NCI-H2171 treated with DMSO at 0.1 percent for 48 hours (cell line): ENCODE results near the gene GRB14.

Source experiments
- DNase-seq: peaks from one replicate; lab custom pipeline; 2025; lab: John Stamatoyannopoulos, UW

The GRB14 gene

DNA sequence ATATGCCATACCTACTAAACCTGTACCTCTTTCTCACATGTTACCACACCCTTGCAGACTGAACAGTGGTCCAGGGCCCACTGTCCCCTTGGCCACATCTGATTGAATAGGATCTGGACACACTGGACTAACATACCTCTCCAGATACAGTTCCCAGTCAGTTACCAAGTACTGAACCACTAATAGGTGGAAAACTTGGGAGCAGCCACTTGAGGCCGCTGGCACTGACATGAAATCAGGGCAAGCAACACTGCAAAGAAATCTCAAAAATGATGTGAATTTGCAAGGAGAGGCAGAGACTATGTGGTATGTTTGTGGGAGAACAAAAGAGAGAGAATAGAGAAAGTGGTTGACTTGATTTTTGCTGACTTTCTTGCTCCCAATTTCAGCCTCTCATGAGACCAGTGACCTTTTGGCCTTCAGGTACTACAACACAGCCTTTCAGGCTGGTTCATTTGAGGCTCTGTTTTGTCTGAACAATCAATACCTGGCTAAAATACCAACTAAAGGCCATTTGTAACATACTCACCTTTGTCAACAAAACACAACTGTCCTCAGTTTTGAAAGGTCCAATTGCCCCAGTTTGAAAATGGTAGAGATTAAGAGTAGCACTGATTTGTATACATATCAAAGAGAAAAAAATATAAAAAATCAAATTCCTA is 7.8 kb downstream of the GRB14 start:
- DNase-seq, result no peak

DNA sequence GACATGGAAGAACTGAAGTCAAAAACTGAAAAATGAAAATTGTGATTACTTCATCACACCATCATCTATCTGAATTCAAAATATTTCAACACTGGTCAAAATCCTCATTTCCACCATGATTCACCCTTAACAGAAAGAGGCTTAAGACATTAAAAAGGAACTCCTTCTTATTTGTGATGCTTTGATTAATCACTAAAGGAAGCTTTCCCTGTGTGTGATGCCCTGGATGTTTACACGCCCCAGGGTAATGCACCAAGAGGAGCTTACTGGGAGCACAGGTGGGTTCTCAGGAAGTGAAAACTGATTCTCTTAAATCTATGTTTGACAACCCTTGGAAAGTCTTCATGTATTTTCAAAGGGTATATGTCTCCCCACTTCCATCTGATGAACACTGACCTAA is 11.5 kb downstream of the GRB14 start:
- no peak for DNase-seq

DNA sequence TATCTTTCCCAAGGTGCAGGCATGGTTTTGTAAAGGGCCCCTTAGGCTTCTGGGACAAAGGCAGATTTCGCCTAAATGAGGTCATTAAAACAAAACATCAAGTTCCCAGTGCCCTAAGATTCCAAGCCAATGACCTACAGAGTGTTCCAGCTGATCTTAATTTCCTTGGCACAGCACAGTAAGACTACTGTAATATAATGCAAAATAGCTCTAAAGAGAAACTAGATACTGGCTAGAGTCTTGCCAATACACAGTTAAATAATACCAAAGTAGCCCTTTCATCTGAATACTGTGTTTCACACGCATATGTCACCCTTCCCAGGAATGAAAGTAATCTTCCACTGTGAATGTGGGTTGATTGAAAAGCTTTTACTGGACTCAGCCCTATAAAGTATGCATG is 14.7 kb downstream of the GRB14 start:
- DNase-seq, result no peak

DNA sequence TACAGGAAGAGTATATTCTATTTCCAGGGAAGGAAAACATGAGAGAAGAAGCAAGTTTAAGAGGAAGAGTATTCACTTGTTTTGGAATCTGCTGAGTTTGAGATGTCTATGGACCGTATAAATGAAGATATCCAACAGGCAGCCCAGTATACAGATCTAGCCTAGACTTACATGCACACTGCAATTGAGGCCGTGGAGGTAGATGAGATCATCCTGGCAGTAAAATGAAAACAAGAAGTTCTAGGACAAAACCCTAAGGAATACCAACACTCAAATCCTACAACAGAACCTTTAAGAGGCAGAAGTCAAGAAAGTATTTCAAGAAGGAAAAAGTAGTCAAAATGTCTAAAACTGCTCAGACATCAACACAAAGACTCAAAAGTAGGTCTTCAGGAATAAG is 16.0 kb downstream of the GRB14 start:
- no peak for DNase-seq

DNA sequence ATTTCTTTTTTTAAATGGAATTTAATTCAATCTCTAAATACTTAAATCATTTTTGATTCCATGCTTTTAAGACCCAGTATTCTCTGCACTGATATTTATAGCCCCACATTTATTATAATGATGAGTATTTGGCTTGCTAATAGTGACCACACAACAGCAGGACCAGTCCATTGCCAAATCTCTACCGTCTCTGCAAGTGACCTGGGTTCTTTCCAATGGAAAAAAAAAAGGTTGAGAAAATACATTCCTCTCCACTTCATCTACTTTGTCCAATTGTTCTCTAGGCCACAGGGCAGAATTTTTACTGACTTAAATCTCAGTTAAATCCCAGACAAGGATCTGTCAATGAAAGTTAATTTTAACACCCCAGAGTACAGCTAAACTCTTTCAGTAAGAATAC is 20.5 kb downstream of the GRB14 start:
- no peak for DNase-seq

DNA sequence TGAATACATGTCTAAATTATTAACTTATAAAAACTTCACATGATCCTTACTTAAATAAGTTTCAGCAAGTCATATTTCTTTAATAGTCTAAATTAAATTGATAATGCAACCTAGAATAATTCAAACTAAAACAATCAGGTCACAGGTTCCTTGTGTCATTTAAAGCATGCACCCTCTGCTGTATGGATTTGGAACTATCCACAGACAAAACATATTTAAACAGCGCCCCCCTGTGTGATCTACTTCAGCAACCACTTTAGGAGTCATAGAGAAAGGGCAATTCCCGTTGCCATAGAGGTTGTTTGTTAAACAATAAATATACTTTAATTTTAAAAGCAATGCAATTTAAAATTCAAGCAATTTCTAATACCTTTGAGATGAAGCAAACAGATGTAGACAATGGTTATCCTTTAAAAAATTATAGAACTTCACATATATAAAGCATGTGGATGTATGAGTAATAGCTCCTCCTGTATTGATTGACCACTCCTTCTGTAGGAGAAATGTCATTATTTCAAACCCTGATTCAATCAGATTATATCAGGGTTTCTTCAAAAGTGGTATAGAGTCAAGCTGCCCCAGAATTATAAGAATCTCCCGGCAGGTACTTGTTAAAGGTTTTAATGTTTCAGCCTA is 21.2 kb downstream of the GRB14 start:
- peak; percentile 71 for DNase-seq

DNA sequence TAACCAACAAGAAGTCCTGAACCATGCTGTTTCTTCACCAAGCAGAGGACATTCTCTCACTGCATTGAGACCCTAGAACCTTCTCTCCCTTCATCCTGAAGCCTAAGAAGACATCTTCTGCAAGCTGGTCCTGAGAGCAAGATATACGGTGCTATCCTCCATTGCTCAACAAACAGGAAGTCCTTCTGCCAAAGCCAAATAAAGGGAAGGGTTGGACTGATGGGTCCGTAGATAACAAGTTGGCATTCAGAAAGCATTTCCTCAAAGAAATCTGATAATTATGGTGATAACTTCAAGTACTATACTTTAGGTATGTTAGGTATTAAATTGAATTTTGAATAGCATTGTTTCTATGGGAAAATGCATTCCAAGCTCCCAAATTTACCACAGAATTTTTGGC is 23.3 kb downstream of the GRB14 start:
- DNase-seq, result no peak

DNA sequence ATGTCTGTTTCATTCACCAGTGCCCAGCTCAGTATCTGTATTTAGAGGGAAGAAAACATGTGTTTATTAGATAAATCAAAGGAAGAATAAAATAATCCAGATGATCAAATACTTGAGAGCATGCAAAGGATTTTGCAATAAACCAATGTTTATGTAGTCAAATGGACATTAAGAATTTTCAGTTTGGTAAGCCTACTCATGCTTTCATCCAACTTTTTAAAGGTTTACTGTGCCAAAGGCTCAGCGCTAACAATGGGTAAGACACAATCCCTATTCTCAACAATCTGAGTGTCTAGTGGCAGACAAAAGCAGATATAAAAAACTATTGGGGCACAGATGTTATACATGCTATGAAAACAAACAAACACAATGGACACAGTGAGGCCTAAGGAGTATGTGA is 26.3 kb downstream of the GRB14 start:
- DNase-seq, result no peak

DNA sequence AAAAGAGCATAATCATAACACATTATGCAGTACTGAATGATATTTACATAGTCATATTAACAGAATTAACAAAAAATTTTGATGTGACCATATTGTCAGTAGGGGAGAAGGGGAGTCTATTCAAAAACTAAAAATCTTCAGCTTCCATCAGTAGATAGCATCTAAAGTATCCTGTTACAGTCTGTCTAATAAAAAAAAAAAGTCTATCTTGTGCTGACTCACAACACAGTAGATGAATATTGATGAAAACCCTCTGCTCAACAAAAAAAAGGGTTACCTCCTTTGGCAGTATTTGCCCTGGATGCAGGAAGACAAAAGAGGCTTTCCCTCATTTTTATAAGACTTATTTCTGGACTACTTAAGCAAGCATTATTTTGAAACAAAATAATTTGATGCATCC is 27.3 kb downstream of the GRB14 start:
- peak; percentile 18 for DNase-seq

DNA sequence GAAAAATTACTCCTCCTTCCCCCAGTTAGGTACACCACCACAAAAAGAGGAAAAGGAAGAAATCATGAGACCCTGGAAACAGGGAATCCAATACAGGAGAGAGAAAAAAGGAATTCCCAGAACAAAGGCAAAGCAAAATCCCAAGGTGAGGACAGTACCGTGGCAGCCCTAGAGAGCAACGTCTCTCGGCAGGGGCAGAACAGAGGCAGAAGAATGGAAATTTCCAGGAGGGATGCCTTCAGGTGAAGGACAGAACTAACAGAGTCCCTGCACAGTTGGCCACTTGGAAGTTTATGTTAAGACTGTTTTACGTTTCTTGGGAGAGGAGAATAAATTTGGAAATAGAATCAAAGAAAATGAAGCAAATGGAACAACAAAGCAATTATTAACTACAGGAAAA is 27.7 kb downstream of the GRB14 start:
- no peak for DNase-seq

DNA sequence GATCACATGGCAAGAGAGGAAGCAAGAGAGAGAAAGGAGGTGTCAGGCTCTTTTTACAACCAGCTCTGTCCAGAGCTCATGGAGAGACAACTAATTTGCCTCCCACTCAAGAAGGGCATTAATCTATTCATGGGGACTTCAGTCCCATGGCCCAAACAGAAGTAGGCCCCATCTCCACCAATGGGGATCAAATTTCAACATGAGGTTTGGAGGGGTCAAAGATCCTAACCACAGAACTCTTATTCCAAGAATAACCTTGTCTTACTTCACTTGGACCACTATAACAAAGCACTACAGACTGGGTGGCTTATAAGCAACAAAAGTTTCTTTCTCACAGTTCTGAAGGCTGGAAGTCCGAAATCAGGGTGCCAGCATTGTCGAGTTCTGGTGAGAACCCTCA is 31.8 kb downstream of the GRB14 start:
- no peak for DNase-seq

DNA sequence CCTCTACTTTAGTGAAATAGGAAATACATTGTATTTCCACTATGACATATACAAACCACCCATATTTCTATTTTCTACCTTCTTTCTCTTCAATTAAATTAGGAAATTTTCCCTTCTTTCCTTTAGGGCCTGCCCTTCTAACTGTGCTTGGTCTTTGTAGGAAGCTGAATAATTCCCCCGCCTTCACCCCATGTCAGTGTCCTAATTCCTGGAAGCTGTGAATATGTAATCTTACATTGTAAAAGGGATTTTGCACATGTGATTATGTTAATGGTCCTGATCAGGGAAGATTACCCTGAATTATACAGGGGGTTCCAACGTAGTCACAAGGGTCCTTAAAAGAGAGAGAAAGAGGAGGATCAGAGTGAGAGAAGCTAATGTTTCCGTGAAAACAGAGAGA is 40.2 kb downstream of the GRB14 start:
- no peak for DNase-seq

DNA sequence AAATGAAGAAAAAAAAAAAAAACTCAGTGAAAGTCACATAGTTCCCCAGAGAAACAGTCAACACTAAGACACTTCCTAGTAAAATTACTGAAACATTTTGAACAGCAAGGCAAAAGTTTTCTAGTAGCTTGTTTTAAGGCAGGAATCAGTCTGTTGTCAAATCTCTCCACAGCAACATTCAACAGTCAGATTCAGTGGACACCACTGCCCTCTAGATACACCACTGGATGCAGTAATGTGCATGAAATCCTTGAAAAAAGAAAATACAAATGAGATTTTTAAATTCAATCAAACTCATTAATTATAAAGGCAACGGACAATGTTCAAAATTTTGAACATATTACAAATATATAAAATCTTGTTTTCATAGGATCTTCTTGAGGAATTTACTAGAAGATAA is 46.4 kb downstream of the GRB14 start:
- DNase-seq, result no peak

DNA sequence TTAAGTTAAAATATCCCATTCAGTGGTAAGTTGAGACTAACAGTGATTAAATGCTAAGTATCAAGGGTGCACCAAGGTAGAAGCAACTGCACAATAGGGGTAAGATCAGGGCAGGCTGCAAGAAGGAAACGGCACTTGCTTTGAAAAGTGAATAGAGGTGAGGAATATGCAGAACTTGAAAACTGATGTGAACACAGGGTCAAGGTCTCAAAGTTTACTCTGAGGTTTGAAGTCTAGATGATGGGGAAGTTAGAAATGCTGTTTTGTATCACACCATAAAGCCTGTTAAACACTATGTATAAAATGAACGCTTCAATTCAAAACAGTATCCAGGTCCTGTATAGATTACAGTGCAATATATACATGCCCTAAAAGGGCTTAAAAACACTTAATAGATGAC is 50.8 kb downstream of the GRB14 start:
- no peak for DNase-seq

DNA sequence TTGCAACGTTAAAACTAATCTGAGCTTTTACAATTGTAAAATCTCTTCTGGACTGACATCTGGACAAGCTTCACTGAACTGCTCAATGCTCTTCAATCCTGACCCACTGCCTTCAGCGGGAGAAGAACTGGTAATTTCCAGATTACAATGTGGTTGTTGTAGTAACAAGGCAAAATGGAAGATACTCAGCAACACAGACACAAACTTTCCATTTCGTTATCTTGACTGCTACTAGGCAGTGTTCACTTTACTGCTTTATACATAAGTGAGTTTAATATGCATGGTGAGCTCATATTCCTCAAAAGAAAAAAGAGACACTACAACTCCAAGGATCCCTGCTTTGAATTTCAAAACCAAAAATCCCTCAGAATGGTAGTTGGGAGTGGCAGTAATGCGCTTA is 51.9 kb downstream of the GRB14 start:
- no peak for DNase-seq

DNA sequence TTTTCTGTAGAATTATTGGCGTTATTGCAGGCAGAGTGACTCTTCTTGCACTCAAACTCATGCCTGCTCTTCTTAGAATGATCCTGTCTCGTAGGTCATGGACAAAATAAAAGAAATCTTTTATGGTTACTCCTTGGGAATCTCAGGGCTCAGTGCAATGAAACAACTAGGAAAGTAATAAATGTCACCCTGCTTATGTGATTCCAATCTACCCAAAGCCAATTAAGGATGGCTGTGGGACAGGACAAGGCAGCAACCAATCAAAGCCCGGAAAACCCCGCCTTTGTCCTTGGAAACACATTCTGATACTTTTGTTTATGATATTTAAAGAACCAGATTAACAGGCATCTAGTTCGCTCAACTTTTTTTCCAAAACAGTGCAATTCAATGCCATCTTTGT is 53.0 kb downstream of the GRB14 start:
- no peak for DNase-seq

DNA sequence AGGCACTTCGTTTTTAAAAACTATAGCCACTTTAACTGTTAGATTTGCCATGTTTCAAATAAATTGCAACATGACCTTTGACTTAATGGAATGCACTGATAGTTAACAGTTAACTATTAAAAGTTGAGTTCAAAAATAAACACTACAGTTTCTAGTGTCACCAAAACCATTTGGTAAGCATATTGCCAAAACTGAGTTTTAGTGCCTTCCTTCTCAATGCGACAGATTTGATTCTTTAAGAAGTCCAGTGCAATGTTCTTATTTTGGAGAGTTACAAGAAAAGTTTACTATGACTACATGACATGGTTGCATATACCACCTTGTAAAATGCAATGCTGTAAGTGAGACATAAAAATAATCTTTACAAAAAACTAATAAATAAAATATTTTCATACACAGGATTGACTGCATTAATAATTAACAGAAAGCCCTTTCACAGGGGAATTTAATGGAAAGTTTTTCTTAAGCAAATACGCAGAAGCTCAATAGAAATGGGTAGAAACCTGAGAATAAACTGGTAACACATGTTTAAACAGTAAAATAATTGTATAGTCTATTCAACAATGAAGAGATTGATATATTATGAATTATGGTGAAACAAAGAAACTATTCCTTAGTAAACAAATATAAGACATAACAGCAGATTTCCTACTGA is 53.8 kb downstream of the GRB14 start:
- no peak for DNase-seq

DNA sequence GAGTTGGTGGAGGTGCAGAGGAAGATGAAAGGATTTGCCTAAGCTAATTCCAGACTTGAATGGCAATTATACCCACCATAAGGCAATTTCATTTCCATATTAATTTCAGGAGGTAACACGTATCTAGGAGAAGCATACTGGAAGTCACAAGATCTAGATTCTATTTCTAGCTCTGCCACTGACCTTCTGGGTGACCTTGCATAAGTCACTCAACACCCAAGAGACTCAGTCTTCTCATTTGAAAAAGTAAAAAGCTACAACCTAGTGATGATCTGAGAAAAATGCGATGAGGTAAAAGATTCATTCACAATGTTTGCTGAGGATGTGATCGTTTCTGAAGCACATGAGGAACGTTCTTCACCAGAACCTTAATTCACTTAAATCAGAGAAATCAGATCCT is 55.9 kb downstream of the GRB14 start:
- DNase-seq, result no peak

DNA sequence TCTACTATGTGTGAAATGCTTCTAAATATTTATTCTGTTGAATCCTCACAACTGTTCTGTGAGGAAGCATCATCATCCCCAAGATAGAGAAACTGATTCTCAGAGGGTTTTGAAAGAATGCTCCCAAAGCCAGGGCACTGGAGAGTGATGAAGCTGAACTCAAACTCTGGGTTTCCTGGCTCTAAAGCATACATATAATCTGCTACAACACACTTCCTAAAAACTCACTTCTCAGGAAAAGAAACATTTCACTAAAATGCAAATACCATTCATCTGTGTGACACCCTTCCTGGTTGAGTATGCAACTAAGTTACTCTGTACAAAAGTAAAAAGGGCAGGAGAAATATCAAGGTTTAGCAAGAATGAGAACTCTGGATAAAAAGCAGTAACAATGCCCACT is 58.6 kb downstream of the GRB14 start:
- DNase-seq, result no peak

DNA sequence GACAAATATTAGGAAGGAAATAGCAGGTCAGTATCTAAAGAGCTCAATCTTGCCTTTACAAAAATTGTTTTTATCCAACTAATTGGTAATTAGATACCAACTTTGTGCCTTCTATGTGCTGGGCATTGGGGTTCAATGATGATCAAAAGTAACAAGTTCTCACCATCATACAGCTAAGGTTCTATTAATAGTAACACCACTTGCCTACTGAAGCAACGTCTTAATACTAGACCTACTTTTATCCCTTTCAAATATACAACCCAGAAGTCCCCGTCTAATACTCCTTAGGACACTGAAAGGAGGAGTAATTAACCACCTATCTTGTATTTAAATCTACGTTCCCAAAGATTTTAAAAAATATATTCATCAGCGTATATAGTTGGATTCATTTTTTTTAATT is 59.3 kb downstream of the GRB14 start:
- no peak for DNase-seq

DNA sequence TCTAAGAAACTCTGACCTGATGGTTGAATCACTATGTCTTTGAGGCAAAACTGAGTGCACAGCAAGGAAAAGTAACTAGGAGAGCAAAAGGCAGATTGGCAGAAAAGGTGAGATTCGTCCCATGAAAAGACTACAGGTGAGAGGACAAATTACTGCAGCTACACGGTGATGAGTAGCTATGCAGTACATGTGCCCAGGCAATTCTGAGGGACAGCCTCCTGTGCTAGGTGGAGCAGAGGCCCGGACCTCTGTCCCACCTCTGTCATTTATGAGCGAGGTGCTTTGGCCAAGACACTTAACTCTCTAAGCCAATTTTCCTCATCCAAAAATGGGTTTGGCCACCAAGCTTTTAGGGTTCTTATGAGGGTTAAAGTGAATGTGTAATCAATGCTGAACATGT is 59.9 kb downstream of the GRB14 start:
- no peak for DNase-seq

DNA sequence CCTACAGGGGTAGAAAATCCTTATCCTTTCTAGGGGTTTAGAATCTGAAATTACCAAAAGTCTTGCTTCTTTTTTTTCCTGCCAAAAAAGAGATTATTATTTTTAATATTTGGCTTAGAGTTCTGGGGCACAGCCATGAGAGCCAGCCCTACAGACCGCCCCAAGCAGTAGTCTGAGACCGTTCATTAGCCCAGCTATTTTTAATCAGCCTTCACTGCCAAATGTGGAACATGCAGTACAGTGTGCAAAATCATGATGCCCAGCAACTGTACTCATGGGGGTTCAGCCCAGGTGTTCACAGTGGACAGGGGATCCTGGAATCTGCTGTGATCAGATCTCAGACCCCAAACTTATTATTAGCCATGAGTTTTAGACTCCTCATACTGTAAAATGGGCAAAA is 60.4 kb downstream of the GRB14 start:
- no peak for DNase-seq

DNA sequence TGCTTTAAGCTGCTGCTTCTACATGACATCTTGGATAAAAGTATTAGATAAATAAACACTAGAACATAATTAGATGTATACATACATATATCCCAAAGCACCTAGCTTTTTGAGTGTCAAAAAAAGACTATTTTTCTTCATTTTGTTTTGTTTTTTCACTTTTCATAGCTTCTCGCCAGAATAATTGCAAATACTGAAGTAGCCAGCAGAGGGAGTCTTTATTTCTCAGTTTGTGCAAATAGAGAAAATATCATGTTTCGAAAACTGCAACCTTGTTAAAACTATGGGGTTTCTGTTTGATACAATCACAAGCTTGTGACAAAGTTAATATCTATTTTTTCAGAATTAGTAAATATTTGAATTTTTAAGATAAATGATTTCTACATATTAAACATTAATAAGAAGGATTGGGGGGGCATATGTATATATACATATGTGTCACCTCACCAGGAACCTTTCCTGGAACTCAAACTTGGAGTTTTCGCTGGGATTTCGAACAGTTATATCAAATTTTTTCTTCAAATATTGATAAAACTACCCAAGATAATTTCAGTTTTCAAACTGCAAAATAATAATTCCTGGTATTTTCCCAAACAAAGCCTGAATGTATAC is 61.0 kb downstream of the GRB14 start:
- DNase-seq, result peak; percentile 34
